LNCaP clone FGC (cell line): Measurements from ENCODE around the gene BPIFB6.

Experiments
- DNase-seq: peaks from one replicate; pipeline ENCODE4 v3.0.0-alpha.2; 2011; ENCODE audit warnings: low read depth
- H3K4me3 ChIP-seq: 2 replicates; pipeline ENCODE4 v1.5.1; 2011; ENCODE audit warnings: mild to moderate bottlenecking, low read depth, low read length, control low read depth
- TF ChIP-seq, protein P1 (sequence below): IDR thresholded peaks from 2 replicates; pipeline ENCODE4 v1.5.1; 2012; ENCODE audit warnings: mild to moderate bottlenecking; ENCODE audit not compliant: control insufficient read depth, insufficient read depth; ENCODE audit errors: extremely low read depth

Gene BPIFB6

DNA sequence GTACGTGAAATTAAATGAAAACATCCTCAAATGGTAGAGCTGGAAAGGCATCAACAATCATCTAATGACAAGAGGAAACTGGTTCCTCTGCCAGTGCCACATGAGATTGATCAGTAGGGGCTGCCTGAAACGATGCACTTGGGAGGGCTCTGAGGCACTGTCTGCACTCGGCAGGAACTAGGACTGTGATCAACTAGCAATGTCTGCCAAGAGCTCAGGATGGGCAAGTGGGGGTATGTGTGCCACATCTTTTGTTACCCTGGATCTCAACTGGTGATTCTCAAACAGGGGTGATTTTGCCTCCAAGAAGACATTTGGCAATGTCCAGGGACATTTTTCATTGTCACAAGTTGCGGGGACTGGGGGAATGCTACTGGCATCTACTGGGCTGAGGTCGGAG lies 1.9 kb downstream of the BPIFB6 start:
- DNase-seq, result no peak
- TF ChIP-seq, protein P1, sequence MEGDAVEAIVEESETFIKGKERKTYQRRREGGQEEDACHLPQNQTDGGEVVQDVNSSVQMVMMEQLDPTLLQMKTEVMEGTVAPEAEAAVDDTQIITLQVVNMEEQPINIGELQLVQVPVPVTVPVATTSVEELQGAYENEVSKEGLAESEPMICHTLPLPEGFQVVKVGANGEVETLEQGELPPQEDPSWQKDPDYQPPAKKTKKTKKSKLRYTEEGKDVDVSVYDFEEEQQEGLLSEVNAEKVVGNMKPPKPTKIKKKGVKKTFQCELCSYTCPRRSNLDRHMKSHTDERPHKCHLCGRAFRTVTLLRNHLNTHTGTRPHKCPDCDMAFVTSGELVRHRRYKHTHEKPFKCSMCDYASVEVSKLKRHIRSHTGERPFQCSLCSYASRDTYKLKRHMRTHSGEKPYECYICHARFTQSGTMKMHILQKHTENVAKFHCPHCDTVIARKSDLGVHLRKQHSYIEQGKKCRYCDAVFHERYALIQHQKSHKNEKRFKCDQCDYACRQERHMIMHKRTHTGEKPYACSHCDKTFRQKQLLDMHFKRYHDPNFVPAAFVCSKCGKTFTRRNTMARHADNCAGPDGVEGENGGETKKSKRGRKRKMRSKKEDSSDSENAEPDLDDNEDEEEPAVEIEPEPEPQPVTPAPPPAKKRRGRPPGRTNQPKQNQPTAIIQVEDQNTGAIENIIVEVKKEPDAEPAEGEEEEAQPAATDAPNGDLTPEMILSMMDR, result no peak
- H3K4me3 ChIP-seq, result no peak overlapping the region

DNA sequence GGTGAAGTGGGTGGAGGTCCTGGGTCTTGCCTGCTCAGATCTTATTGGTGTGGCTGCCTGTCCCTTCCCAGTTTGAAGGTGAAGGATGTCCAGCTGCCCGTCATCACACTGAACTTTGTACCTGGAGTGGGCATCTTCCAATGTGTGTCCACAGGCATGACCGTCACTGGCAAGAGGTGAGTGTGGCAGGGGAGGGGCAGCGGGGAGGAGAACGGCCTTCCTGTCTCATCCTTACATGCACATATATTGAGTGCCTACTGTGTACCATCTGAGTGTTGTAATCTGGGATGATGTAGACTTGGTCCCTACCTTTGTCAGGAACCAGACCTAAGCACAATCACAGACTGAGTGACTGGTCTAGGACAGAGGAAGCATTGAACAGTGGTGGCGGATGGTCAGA lies 2.7 kb downstream of the BPIFB6 start:
- DNase-seq, result no peak
- no peak overlapping the region for H3K4me3 ChIP-seq
- TF ChIP-seq, protein P1, result no peak

DNA sequence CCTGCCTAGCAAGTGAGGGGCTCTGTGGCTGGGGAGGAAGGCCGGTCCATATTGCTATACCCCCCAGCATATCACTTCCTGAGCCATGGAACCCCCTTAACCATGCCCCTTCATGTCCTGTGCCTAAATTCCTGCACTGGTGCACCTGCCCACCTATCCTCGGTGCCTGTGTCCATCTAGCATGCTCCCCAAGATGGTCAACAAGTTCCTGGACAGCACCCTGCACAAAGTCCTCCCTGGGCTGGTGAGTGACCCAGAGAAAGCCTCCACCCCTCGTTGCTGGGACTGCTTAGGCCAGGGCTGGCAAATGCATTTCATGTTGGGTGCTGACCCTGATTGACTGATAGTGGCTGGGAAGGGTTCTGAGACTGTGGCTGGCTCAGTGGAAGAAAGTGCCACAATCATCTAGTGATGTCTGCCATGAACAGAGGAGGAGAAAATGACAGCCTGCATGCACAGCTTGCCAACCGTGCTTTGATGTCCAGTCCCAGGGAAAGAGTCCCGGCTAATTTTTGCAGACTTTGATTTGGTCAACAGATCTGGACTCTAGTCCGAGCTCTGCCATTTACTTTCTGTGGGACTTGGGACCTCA lies 3.5 kb downstream of the BPIFB6 start:
- TF ChIP-seq, protein P1, result no peak
- H3K4me3 ChIP-seq, result no peak overlapping the region
- no peak for DNase-seq

DNA sequence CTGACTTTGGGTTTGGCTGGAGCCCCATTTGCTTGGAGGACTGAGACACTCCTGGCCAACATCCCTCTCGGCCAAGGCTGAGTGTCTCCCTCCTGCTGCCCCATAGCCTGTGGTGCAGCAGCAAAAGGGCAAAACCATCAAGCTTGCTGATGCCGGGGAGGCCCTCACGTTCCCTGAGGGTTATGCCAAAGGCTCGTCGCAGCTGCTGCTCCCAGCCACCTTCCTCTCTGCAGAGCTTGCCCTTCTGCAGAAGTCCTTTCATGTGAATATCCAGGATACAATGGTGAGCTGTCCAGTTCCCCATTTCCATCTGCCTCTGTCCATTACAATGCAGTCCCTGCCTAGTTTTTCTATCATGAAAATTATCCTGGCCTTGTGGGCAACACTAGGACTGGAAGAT lies 6.0 kb downstream of the BPIFB6 start:
- no peak for DNase-seq
- TF ChIP-seq, protein P1, result no peak
- H3K4me3 ChIP-seq, result no peak overlapping the region

DNA sequence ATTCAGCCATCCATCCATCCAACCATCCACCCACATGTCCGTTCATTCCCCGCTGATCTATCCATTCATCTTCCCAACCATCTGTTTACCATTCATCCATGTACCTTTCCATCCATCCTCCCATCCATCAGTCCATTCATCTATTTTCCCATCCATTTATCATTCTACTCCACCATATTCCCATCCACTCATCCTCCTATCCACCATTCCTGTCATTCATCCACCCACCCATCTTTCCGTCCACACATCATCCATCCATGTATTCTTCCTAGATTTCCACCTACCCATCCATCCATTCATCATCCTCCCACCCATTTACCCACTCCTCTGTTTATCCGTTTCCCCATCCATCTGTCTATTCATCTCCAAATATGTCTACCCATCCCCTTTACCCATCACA lies 6.8 kb downstream of the BPIFB6 start:
- TF ChIP-seq, protein P1, result no peak
- DNase-seq, result no peak
- no peak overlapping the region for H3K4me3 ChIP-seq

DNA sequence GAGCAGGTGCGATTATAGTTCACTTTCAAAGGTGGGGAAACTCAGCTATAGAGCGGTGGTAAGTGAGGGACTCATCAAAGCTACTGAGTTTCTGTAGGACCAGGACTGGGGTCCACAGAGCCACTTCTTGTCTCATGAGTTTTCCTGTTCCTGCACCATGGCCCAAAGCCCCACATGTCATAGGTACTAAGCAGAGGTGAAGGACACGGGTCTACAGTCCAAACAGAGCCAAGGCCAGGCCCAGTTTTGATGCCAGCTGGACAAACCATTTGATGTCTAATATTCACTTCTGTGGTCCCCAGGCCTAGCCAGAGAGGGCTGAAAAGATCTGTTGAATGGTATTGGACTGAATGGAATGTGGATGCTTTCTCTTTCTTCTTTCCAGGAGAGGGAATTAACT lies 11.0 kb downstream of the BPIFB6 start:
- H3K4me3 ChIP-seq, result no peak overlapping the region
- no peak for DNase-seq
- TF ChIP-seq, protein P1, result no peak
